Activated CD4-positive, alpha-beta T cell treated with anti-CD3 and anti-CD28 coated beads, Interleukin-2, amount 10 ng/mL, durations not matched to agents 7 days and 5 days (primary cell): ENCODE measurements around the gene KRT8. TPM values are rescaled to one million over a fixed set of nuclear protein-coding genes. Genes with fewer than 3 reads are reported as not detected.

Experiments
- CTCF ChIA-PET: fragments of 350-600 bp; sonication (Branson Sonifier 250); formaldehyde crosslinking; loops from one replicate; lab custom pipeline; 2021; ENCODE audit warnings: antibody characterized with exemption; lab: Charles Lee
- POLR2A ChIA-PET: fragments of 350-600 bp; sonication (Branson Sonifier 250); formaldehyde crosslinking; loops from one replicate; lab custom pipeline; 2021; ENCODE audit warnings: antibody characterized with exemption; lab: Charles Lee
- DNase-seq: peaks from one replicate; pipeline ENCODE4 v3.0.0-alpha.2; 2020
- H3K27ac Mint-ChIP-seq: one replicate; pipeline ENCODE4 v1.8.0; 2021; ENCODE audit warnings: mild to moderate bottlenecking, moderate library complexity, mixed read lengths
- H3K27me3 Mint-ChIP-seq: one replicate; pipeline ENCODE4 v1.8.0; 2021; ENCODE audit warnings: mixed read lengths
- H3K36me3 Mint-ChIP-seq: one replicate; pipeline ENCODE4 v1.8.0; 2021; ENCODE audit warnings: low read depth, mixed read lengths
- H3K4me1 Mint-ChIP-seq: one replicate; pipeline ENCODE4 v1.8.0; 2021; ENCODE audit warnings: mixed read lengths
- H3K4me3 Mint-ChIP-seq: one replicate; pipeline ENCODE4 v1.8.0; 2021; ENCODE audit warnings: mild to moderate bottlenecking, moderate library complexity, mixed read lengths
- H3K9me3 Mint-ChIP-seq: one replicate; pipeline ENCODE4 v1.8.0; 2021; ENCODE audit warnings: mixed read lengths
- total RNA-seq, 2 experiments: library from RNA; stranded (reverse); gene quantifications; one replicate each; pipeline ENCODE4 v1.2.3, GENCODE V29; 2021

Gene KRT8
- total RNA-seq, 2 experiments from 2014 or later: 0.15 to 0.57 TPM

DNA sequence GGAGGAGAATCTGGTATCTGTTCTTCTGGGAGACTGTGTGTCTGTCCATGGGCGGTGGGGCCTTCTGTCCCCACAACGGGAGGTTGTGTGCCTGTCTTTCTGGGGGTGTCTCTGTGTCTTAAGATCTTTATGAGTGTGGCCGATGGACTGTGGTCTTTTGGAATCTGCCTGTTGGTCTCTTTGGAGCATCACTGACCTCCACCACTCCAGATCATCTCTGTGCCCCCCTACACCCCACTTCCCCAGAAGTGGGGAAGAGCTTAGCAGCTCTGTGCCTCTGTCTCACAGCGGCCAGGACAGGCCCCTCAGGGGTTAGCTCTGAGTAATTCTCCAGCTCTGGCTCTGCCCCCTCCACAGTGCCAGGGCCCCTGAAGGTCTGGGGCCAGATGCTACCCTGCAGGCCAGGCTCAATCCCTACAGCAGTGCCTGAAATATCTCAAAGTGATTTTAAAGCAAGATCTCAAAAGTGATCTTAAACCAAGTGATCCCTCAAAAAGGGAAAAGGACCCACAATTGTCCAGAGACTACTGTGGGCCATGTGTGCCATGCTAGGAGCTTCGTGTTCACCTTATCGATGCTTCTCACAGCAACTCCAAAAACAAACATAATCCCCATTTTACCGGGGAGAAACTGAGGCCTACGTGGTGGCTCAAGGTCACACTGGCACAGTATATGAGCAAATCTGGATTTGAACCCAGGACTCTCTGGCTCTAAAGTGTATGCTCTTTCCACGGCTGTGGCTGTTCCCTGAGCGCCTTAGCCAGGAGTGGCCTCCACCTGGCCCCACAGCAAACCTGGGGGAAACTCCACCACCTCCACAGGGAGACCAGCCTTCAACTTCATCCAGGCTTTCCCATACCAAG, 30.1 kb downstream of the KRT8 start:
- CTCF ChIA-PET: interaction anchor here (0.9 to 2.3 kb wide), 5 partner anchors 94 to 718 kb away, joined by 3 to 7 read pairs (median 5); no protein-coding TSS in a partner anchor

GRCh38 chr12:52873832-52874572, 30.9 kb downstream of the KRT8 start:
- H3K9me3 Mint-ChIP-seq: no peaks in the 10 kb centered on the region
- POLR2A ChIA-PET: interaction anchor here (0.6 kb wide), 1 partner anchor 720 kb away, joined by 6 read pairs; no protein-coding TSS in a partner anchor
- peaks cover 9% of the 10 kb centered on the region for H3K27me3 Mint-ChIP-seq
- DNase-seq: peak; percentile 39
- H3K4me1 Mint-ChIP-seq: peaks cover 18% of the 10 kb centered on the region
- peak overlapping the region; percentile 81 for H3K27ac Mint-ChIP-seq
- CTCF ChIA-PET: interaction anchor here (0.9 to 2.3 kb wide), 10 partner anchors 9 to 717 kb away, joined by 3 to 7 read pairs (median 4); no protein-coding TSS in a partner anchor
- H3K36me3 Mint-ChIP-seq: no peaks in the 10 kb centered on the region
- H3K4me3 Mint-ChIP-seq: peak overlapping the region; percentile 72

More for the DNA sequence above, 30.1 kb downstream of the KRT8 start:
- peak overlapping the region; percentile 62 for H3K4me3 Mint-ChIP-seq
- peak overlapping the region; percentile 73 for H3K27ac Mint-ChIP-seq
- no peaks in the 10 kb centered on the region for H3K36me3 Mint-ChIP-seq
- peaks cover 17% of the 10 kb centered on the region for H3K4me1 Mint-ChIP-seq
- peaks cover 9% of the 10 kb centered on the region for H3K27me3 Mint-ChIP-seq
- POLR2A ChIA-PET: no interaction called here
- DNase-seq: no peak
- H3K9me3 Mint-ChIP-seq: no peaks in the 10 kb centered on the region

DNA sequence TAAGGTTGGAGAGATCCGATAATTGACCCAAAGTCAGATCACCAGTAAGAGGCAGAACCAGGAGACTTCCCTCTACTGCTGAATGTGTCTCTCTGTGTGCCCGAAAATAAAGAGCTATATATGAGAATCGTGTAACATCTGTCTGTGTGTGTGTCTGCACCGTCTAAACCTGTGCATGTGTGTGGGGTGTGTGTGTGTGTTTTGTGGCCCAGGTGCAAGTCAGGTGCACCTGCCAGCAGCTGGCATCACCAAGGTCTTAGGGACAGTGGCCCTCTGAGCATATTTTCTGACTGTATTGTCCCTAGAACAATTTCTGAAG, 31.4 kb downstream of the KRT8 start:
- H3K4me1 Mint-ChIP-seq: peaks cover 20% of the 10 kb centered on the region
- H3K9me3 Mint-ChIP-seq: no peaks in the 10 kb centered on the region
- H3K27ac Mint-ChIP-seq: peak overlapping the region; percentile 81
- DNase-seq: no peak
- ChIA-PET POLR2A (no interaction called here), CTCF (interaction anchor here (1.0 to 2.3 kb wide), 10 partner anchors 9 to 716 kb away, joined by 3 to 7 read pairs (median 5); no protein-coding TSS in a partner anchor)
- H3K36me3 Mint-ChIP-seq: no peaks in the 10 kb centered on the region
- peak overlapping the region; percentile 72 for H3K4me3 Mint-ChIP-seq
- peaks cover 9% of the 10 kb centered on the region for H3K27me3 Mint-ChIP-seq

GRCh38 chr12:52872644-52873389, 32.1 kb downstream of the KRT8 start:
- Mint-ChIP-seq H3K27ac (no peak overlapping the region), H3K4me3 (no peak overlapping the region)
- POLR2A ChIA-PET: no interaction called here

DNA sequence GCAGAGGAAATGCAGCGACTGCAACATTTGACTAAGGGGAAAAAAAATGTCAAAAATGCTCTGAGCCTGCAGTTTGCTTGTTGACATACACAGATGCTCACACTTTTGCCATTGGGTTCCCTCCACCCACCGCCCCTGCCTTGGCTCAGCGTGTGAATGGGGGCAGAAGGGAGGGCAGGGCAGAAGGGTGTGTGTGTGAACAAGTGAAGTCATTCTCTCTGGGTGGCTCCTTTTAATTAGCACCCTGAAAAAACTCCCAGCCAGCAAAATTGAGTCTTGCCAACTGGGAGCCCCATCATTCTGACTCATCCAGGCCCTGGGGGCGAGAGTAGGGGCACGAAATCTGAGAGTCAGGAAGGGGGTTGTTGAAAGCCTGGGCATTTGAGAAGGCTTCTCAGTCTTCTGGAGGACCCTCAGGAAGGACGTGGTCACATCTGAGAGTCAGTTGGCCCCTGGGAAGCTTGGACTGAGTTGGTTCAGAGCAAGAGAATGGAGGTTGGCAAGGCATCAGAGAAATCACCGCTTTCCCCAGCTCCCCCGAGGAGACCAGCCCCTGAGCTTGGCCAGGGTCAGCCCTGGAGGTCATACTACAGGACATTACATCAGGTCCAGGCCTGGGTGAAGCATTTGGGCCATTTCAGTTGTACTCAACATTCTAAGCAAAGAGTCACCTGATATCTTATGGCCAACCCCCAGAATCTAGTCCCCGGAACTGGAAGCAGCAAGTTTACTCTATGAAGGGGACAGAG, 33.4 kb downstream of the KRT8 start:
- DNase-seq: no peak
- H3K4me1 Mint-ChIP-seq: peaks cover 32% of the 10 kb centered on the region
- ChIA-PET POLR2A (no interaction called here), CTCF (interaction anchor here (1.0 to 1.6 kb wide), 4 partner anchors 8 to 500 kb away, joined by 3 to 16 read pairs (median 4); no protein-coding TSS in a partner anchor)
- H3K27ac Mint-ChIP-seq: no peak overlapping the region
- no peak overlapping the region for H3K4me3 Mint-ChIP-seq
- H3K36me3 Mint-ChIP-seq: no peaks in the 10 kb centered on the region
- peaks cover 9% of the 10 kb centered on the region for H3K27me3 Mint-ChIP-seq
- no peaks in the 10 kb centered on the region for H3K9me3 Mint-ChIP-seq

More at GRCh38 chr12:52872644-52873389, 32.1 kb downstream of the KRT8 start:
- no peak for DNase-seq
- no peaks in the 10 kb centered on the region for H3K9me3 Mint-ChIP-seq
- H3K36me3 Mint-ChIP-seq: no peaks in the 10 kb centered on the region
- peaks cover 9% of the 10 kb centered on the region for H3K27me3 Mint-ChIP-seq
- CTCF ChIA-PET: interaction anchor here (1.0 to 2.3 kb wide), 11 partner anchors 8 to 716 kb away, joined by 3 to 7 read pairs (median 5); no protein-coding TSS in a partner anchor
- peaks cover 23% of the 10 kb centered on the region for H3K4me1 Mint-ChIP-seq

- peaks cover 32% of the 10 kb centered on the region for H3K4me1 Mint-ChIP-seq
- H3K27ac Mint-ChIP-seq: no peak overlapping the region
- POLR2A ChIA-PET: no interaction called here
- H3K9me3 Mint-ChIP-seq: no peaks in the 10 kb centered on the region
- H3K4me3 Mint-ChIP-seq: no peak overlapping the region
- peak; percentile 81 for DNase-seq
- CTCF ChIA-PET: interaction anchor here (0.5 to 1.2 kb wide), 16 partner anchors 9 to 726 kb away, joined by 3 to 16 read pairs (median 3); no protein-coding TSS in a partner anchor
- peaks cover 9% of the 10 kb centered on the region for H3K27me3 Mint-ChIP-seq
- no peaks in the 10 kb centered on the region for H3K36me3 Mint-ChIP-seq
Observed at GRCh38 chr12:52870361-52871290, 34.2 kb downstream of the KRT8 start.

DNA sequence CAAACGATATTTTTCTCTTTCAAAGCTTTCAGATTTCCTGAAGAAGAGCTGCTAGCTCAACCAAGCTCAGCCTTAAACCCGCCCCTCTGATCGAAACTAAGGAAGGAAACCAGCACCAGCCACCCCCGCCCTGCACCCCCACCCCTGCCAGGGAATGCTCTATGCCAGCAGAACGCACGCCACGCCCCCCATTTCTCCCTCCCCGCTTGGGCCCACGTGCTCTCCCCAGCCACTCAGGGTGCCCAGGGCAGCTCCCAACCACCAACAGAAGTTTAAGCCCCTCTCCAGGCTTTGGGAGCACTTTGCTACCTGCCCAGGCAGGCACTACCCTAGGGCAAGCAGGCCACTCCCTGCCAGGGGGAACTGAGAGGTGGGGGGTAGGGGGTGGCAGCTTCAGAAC, 37.2 kb downstream of the KRT8 start:
- H3K36me3 Mint-ChIP-seq: no peaks in the 10 kb centered on the region
- peak overlapping the region; percentile 46 for H3K27ac Mint-ChIP-seq
- peaks cover 3% of the 10 kb centered on the region for H3K27me3 Mint-ChIP-seq
- peaks cover 16% of the 10 kb centered on the region for H3K4me1 Mint-ChIP-seq
- H3K9me3 Mint-ChIP-seq: no peaks in the 10 kb centered on the region
- DNase-seq: peak; percentile 48
- ChIA-PET CTCF (interaction anchor here (0.6 to 1.2 kb wide), 4 partner anchors 68 to 311 kb away, joined by 3 to 5 read pairs (median 4); no protein-coding TSS in a partner anchor), POLR2A (no interaction called here)
- H3K4me3 Mint-ChIP-seq: no peak overlapping the region

DNA sequence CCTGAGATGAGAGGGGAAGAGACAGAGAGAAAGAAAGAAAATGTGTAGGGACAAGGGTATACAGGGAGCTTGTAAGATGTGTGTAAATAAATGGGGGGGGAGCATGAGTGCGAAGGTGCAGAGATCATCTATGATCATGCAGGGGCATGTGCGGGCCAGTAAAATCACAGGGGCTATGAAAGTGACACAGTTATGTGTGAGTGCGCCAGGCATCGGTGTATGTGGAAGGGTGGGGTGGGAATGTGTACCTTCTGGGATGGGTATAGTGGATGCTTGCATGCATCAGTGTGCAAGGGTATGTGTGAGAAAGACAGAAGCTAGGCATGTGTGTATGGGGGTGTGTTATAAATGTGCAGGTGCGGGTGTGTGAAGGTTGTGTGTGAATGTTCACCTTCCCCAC, 37.7 kb downstream of the KRT8 start:
- H3K27me3 Mint-ChIP-seq: no peaks in the 10 kb centered on the region
- ChIA-PET POLR2A (no interaction called here), CTCF (interaction anchor here (0.6 to 1.2 kb wide), 2 partner anchors 67 to 192 kb away, joined by 3 to 5 read pairs; no protein-coding TSS in a partner anchor)

GRCh38 chr12:52865090-52865944, 39.6 kb downstream of the KRT8 start:
- Mint-ChIP-seq H3K27ac (no peak overlapping the region), H3K4me3 (no peak overlapping the region), H3K36me3 (no peaks in the 10 kb centered on the region), H3K9me3 (no peaks in the 10 kb centered on the region), H3K4me1 (peaks cover 19% of the 10 kb centered on the region), H3K27me3 (no peaks in the 10 kb centered on the region)
- POLR2A ChIA-PET: no interaction called here
- CTCF ChIA-PET: interaction anchor here (0.6 to 2.5 kb wide), 4 partner anchors 8 to 1555 kb away, joined by 3 to 7 read pairs (median 4); no protein-coding TSS in a partner anchor
- no peak for DNase-seq

More for the DNA sequence above, 37.7 kb downstream of the KRT8 start:
- Mint-ChIP-seq H3K4me1 (peaks cover 16% of the 10 kb centered on the region), H3K36me3 (no peaks in the 10 kb centered on the region), H3K27ac (peak overlapping the region; percentile 47), H3K9me3 (no peaks in the 10 kb centered on the region), H3K4me3 (no peak overlapping the region)
- no peak for DNase-seq

GRCh38 chr12:52862023-52862422, 42.9 kb downstream of the KRT8 start:
- ChIA-PET POLR2A (no interaction called here), CTCF (interaction anchor here (1.6 kb wide), 1 partner anchor 18 kb away, joined by 5 read pairs; no protein-coding TSS in a partner anchor)
- Mint-ChIP-seq H3K4me1 (peaks cover 3% of the 10 kb centered on the region), H3K27ac (no peak overlapping the region), H3K36me3 (no peaks in the 10 kb centered on the region), H3K27me3 (no peaks in the 10 kb centered on the region), H3K9me3 (no peaks in the 10 kb centered on the region), H3K4me3 (no peak overlapping the region)
- DNase-seq: no peak
